ENCODE results near the gene SRD5A3.

DNA sequence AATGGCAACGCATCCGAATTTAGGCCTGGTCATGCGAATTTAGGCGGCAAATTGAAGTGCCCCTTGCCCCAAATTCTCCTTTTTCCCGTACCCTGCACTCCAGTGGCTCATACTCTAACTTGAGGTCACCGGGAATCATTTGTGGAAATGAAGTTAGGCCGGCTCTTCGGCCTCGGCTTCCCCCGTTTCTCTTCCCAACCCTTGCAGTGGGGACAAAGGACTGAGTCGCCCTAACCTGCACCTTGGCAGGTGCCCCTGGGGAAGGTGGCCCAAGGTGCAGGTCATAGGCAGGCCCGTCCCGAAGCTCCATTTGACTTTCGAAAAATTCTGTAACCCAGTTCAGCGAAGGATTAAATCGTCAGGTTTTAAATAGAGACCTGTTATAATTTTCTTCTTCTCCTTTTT is 811 bp downstream of the SRD5A3 start:
- TF ChIP-seq, protein P1, sequence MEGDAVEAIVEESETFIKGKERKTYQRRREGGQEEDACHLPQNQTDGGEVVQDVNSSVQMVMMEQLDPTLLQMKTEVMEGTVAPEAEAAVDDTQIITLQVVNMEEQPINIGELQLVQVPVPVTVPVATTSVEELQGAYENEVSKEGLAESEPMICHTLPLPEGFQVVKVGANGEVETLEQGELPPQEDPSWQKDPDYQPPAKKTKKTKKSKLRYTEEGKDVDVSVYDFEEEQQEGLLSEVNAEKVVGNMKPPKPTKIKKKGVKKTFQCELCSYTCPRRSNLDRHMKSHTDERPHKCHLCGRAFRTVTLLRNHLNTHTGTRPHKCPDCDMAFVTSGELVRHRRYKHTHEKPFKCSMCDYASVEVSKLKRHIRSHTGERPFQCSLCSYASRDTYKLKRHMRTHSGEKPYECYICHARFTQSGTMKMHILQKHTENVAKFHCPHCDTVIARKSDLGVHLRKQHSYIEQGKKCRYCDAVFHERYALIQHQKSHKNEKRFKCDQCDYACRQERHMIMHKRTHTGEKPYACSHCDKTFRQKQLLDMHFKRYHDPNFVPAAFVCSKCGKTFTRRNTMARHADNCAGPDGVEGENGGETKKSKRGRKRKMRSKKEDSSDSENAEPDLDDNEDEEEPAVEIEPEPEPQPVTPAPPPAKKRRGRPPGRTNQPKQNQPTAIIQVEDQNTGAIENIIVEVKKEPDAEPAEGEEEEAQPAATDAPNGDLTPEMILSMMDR (IDR thresholded peaks at IDR 0.05; ENCODE audit: low read depth, low read length, missing input control): no peak
- no peak for TF ChIP-seq ATF3 (IDR thresholded peaks at IDR 0.05)
- TF ChIP-seq RAD21 (IDR thresholded peaks at IDR 0.05): no peak
- TF ChIP-seq, protein P2, sequence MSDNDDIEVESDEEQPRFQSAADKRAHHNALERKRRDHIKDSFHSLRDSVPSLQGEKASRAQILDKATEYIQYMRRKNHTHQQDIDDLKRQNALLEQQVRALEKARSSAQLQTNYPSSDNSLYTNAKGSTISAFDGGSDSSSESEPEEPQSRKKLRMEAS (IDR thresholded peaks at IDR 0.05): no peak
- no peak for TF ChIP-seq EGR1 (IDR thresholded peaks at IDR 0.05; ENCODE audit: low read depth in 2 of 2)
- no peak for TF ChIP-seq YY1 (IDR thresholded peaks at IDR 0.05)
- TF ChIP-seq FOXA1 (IDR thresholded peaks at IDR 0.05): no peak

Measured in liver (tissue), 3 donors.